Measurements from ENCODE around the gene CACNG5.

The CACNG5 gene

DNA sequence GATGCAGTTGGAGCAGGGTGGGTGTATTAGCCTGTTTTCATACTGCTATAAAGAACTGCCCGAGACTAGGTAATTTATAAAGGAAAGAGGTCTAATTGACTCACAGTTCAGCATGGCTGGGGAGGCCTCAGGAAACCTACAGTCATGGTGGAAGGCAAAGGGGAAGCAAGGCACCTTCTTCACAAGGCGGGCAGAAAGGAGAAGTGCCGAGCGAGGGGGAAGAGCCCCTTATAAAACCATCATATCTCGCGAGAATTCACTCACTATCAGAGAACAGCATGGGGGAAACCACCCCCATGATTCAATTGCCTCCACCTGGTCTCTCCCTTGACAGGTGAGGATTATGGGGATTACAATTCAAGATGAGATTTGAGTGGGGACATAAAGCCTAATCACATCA, 68.4 kb downstream of the CACNG5 start:
- in situ Hi-C loops (cut with MboI; ENCODE audit: low sequenced_read_pairs), result loop anchor here (25.0 kb wide), 1 partner anchor 691 kb away; no protein-coding TSS in a partner anchor

DNA sequence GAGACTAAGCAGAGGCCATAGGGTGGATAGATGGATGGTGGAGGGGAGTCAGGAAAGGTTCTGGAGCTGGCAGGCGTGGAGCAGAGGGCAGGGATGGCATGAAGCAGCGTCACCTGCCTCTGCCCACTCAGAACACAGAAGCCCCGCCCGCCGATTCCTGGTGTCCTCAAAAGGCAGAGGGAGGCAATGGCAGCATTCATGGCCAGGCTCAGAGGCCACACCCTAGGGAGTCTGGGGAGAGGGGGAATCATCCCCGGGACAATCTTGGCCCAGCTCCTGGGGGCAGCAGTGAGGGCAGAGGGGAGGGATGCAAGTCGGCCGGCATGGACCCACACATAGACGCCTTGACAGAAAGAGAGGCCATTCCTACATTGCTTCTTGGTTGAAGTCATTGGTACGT, 68.9 kb downstream of the CACNG5 start:
- in situ Hi-C loops (cut with MboI; ENCODE audit: low sequenced_read_pairs), result loop anchor here (25.0 kb wide), 1 partner anchor 691 kb away; no protein-coding TSS in a partner anchor

- in situ Hi-C loops (cut with MboI; ENCODE audit: low sequenced_read_pairs), result loop anchor here (5.0 to 25.0 kb wide), 2 partner anchors 188 to 693 kb away; no protein-coding TSS in a partner anchor
Observed at GRCh38 chr17:66904760-66905624, 70.1 kb downstream of the CACNG5 start.

GRCh38 chr17:66906321-66907278, 71.7 kb downstream of the CACNG5 start:
- in situ Hi-C loops (cut with MboI; ENCODE audit: low sequenced_read_pairs), result loop anchor here (5.0 to 25.0 kb wide), 2 partner anchors 189 to 694 kb away; no protein-coding TSS in a partner anchor

DNA sequence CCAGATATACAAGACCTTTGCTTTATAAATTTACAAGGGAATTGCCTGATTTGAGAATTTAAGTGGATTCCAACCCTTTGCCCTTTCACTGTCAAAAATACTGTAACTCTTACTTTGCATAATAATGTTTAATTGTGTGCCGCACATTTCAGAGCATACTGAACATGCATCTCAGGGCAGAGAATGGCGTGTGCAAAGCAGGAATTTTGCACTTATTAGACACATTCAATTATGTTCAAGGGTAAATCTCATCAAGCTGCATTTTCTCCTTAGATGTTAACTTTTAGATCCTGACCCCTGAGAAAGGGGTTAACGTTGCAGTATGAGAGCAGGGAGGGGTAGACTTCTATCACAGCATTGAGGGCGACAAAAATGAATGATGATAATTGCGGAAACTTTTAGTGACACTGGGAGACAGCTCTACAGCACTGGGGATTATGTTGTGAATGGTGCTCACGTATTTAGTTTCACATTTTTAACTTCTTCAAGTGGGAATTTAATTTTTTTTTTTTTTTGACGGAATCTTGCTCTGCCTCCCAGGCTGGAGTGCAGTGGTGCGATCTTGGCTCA, 75.0 kb downstream of the CACNG5 start:
- in situ Hi-C loops (cut with MboI; ENCODE audit: low sequenced_read_pairs), result loop anchor here (5.0 to 25.0 kb wide), 2 partner anchors 193 to 698 kb away; no protein-coding TSS in a partner anchor

DNA sequence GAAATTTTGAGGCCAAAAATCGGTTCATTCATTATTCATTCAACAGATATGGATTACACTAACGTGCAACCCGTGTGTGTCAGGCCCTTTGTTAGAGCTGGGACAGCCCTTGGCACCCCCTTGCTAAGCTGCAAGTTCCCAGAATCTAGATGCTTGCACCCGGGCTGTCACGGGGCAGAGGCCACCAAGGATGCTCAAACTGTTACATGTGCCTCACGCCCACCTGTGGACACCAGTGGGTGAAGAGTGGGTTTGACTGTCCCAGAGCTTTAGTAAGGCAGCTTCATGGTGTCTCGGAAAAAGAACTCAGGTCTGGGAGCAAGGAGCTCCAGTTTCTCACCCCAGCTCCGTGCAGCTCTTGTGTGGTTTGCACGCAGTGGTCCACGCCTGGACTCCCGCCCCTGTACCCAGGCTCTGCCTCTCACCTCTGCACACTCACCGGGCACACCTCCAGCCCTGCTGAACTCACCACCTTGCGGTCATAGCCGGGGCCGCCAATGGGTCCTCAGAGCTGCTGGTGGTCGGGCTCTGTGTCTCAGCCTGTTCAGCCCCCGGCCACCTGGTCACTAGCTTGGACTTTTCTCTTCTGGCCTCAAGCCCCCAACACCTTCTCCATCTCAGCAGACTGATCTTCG, 75.9 kb downstream of the CACNG5 start:
- in situ Hi-C loops (cut with MboI; ENCODE audit: low sequenced_read_pairs), result loop anchor here (25.0 kb wide), 1 partner anchor 698 kb away; no protein-coding TSS in a partner anchor

DNA sequence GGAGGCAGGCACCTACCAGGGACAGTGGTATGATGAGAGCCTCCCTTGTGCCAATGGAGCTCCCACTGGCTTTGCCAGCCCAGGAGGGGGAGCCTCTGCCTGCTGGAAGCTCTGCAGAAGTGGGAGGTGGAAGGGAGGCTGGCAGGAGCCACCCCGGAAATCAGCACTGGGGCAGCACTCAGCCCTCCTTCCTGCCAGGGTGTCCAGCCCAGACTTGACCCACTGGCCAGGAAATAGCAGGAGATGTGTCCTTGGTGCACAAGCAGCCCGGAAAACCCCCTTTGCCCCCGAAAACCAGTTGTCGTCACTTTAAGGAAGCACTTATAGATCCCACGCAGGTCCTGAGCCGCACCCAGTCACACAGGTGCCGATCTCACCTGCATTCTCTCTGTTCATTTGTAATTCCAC, 80.3 kb downstream of the CACNG5 start:
- in situ Hi-C loops (cut with MboI; ENCODE audit: low sequenced_read_pairs), result loop anchor here (25.0 kb wide), 1 partner anchor 703 kb away; no protein-coding TSS in a partner anchor

- in situ Hi-C loops (cut with MboI; ENCODE audit: low sequenced_read_pairs), result loop anchor here (25.0 kb wide), 1 partner anchor 703 kb away; no protein-coding TSS in a partner anchor
Observed at GRCh38 chr17:66915792-66916191, 80.9 kb downstream of the CACNG5 start.

DNA sequence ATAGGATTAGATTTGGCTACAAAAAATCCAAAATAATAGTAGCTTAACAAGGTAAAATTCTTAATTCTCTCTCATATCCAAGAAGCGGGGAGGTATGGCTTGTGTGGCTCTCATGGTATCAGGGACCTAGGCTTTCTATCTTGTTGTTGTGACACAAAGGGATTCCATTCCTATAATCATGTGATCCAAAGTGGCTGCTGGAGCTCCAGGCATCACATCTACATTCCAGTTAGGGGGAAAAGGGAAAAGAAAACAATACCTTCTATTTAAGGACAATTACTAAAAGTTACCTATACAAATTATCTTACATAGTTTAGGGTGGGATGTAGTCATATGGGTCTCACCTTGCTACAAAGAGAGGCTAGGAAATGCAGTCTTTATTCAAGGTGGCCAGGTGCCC, 82.0 kb downstream of the CACNG5 start:
- in situ Hi-C loops (cut with MboI; ENCODE audit: low sequenced_read_pairs), result loop anchor here (25.0 kb wide), 1 partner anchor 705 kb away; no protein-coding TSS in a partner anchor

- in situ Hi-C loops (cut with MboI; ENCODE audit: low sequenced_read_pairs), result loop anchor here (25.0 kb wide), 1 partner anchor 707 kb away; no protein-coding TSS in a partner anchor
Observed at GRCh38 chr17:66918896-66919295, 84.0 kb downstream of the CACNG5 start.

GRCh38 chr17:66920435-66920834, 85.5 kb downstream of the CACNG5 start:
- in situ Hi-C loops (cut with MboI; ENCODE audit: low sequenced_read_pairs), result loop anchor here (25.0 kb wide), 1 partner anchor 708 kb away; no protein-coding TSS in a partner anchor

GRCh38 chr17:66920950-66921349, 86.0 kb downstream of the CACNG5 start:
- in situ Hi-C loops (cut with MboI; ENCODE audit: low sequenced_read_pairs), result loop anchor here (25.0 kb wide), 1 partner anchor 709 kb away; no protein-coding TSS in a partner anchor

GRCh38 chr17:66923886-66924285, 89.0 kb downstream of the CACNG5 start:
- in situ Hi-C loops (cut with MboI; ENCODE audit: low sequenced_read_pairs), result loop anchor here (25.0 kb wide), 1 partner anchor 712 kb away; no protein-coding TSS in a partner anchor

DNA sequence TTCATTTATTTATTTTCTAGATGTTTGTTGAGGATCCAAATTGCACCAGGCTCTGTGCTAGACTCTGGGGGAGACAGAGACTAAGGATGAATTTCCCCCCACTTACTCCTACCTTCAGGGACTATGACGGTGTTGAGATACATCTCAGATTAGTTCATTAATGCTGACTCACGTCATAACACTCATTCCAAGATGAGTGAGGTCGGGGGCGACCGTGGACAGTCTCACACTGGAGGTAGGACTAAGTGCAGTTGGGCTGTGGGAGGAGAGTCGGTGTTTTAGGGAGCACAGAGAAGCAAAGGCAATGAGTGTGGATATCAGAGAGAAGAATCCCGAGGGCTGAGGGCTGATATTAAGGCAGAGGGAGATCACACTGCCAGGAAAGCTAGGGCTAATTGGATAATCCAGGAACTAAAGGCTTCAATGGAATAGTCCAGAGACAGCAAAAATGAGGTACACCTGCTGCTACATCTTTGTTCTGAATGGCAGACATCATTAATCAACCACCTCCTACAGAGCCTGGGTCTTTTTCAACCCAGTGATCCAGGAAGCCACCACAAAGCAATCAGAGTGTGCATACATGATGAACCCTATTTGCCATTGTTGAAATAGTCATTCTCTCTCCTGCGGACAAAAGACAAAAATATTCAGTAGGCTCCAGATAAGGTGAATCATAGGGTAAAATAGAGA, 91.0 kb downstream of the CACNG5 start:
- in situ Hi-C loops (cut with MboI; ENCODE audit: low sequenced_read_pairs), result no loop called here

DNA sequence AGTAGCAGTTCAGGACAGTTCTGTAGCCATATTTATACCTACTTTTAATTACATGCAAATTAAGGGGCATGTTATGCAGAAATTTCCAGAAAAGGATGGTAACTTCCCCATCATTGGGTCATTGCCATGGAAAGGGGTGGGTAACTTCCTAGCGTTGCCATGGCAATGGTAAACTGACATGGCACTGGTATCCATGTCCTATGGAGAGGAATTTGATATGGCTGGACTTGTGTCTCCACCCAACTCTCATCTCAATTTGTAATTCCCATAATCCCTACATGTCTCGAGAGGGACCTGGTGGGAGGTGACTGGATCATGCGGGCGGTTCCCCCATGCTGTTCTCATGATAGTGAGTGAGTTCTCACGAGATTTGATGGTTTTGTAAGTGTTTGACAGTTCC, 94.0 kb downstream of the CACNG5 start:
- in situ Hi-C loops (cut with MboI; ENCODE audit: low sequenced_read_pairs), result no loop called here

GRCh38 chr17:66929591-66929990, 94.7 kb downstream of the CACNG5 start:
- in situ Hi-C loops (cut with MboI; ENCODE audit: low sequenced_read_pairs), result no loop called here

DNA sequence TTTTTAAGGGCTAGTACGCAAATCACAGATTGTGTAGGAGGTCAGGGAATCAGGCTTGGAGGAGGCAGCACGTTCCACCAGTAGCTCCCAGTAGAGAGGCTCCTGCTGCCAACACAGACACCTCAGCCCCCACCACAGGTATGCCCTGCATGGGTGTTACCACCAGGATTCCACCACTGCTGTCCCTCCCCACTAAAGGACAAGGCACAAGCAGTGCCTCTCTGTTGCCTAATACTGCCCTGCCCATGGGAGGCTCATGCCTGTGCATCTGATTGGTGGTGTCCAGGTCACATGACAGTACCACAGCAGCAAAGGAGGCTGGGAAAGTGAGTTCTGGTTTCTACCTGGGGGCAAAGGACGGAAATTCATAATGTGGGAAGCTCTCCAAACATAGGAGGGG, 96.0 kb downstream of the CACNG5 start:
- in situ Hi-C loops (cut with MboI; ENCODE audit: low sequenced_read_pairs), result no loop called here

DNA sequence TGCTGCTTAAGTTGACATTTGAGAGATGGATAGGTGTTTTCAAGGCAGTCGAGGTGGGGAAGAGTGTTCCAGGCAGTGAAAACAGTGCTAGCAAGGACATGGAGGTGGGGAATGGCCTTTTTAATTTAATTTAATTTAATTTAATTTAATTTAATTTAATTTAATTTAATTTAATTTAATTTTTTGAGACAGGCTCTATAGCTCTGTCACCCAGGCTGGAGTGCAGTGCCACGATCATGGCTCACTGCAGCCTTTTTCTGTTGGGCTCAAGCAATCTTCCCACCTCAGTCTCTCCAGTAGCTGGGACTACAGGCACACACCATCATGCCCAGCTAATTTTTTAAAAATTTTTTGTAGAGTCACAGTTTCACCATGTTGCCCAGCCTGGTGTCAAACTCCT, 97.4 kb downstream of the CACNG5 start:
- in situ Hi-C loops (cut with MboI; ENCODE audit: low sequenced_read_pairs), result no loop called here

GRCh38 chr17:66934040-66934439, 99.1 kb downstream of the CACNG5 start:
- in situ Hi-C loops (cut with MboI; ENCODE audit: low sequenced_read_pairs), result no loop called here

Measured in HL-60/S4 treated with phorbol 12-myristate 13-acetate at 8.2 ng/mL for 4 days and 3 days (cell line).